Measurements from ENCODE around the gene ELANE.

The ELANE gene

GRCh38 chr19:824885-825284 is 27.2 kb upstream of the ELANE start:
- DNase-seq (ENCODE audit: low read depth) = no peak
- TF ChIP-seq CTCF (IDR thresholded peaks at IDR 0.05; ENCODE audit: insufficient read depth, low read depth, low read length, missing control alignments) = no peak
- H3K4me3 ChIP-seq (ENCODE audit: low read depth, low read length) = no peak overlapping the region

- no peak for DNase-seq (ENCODE audit: low read depth)
- no peak overlapping the region for H3K4me3 ChIP-seq (ENCODE audit: low read depth, low read length)
- no peak for TF ChIP-seq CTCF (IDR thresholded peaks at IDR 0.05; ENCODE audit: insufficient read depth, low read depth, low read length, missing control alignments)
Measured at GRCh38 chr19:825897-826644, 26.0 kb upstream of the ELANE start.

GRCh38 chr19:827314-827709 is 24.8 kb upstream of the ELANE start:
- no peak for DNase-seq (ENCODE audit: low read depth)
- TF ChIP-seq CTCF (IDR thresholded peaks at IDR 0.05; ENCODE audit: insufficient read depth, low read depth, low read length, missing control alignments) = no peak
- H3K4me3 ChIP-seq (ENCODE audit: low read depth, low read length) = no peak overlapping the region

- DNase-seq (ENCODE audit: low read depth) = no peak
- TF ChIP-seq CTCF (IDR thresholded peaks at IDR 0.05; ENCODE audit: insufficient read depth, low read depth, low read length, missing control alignments) = no peak
- H3K4me3 ChIP-seq (ENCODE audit: low read depth, low read length) = no peak within 1 kb of the TSS
Measured at GRCh38 chr19:827710-828321, 24.3 kb upstream of the ELANE start, which contains the start of gene AZU1. TSS of gene AZU1 (plus strand) at chr19:827837. CDS start at chr19:827847, 10 bp downstream.

GRCh38 chr19:829129-829758 is 22.9 kb upstream of the ELANE start:
- H3K4me3 ChIP-seq (ENCODE audit: low read depth, low read length) = no peak overlapping the region
- no peak for TF ChIP-seq CTCF (IDR thresholded peaks at IDR 0.05; ENCODE audit: insufficient read depth, low read depth, low read length, missing control alignments)
- DNase-seq (ENCODE audit: low read depth) = no peak

GRCh38 chr19:831407-832369 is 20.4 kb upstream of the ELANE start:
- no peak overlapping the region for H3K4me3 ChIP-seq (ENCODE audit: low read depth, low read length)
- no peak for DNase-seq (ENCODE audit: low read depth)

More at GRCh38 chr19:831407-832369, 20.4 kb upstream of the ELANE start:
- no peak for TF ChIP-seq CTCF (IDR thresholded peaks at IDR 0.05; ENCODE audit: insufficient read depth, low read depth, low read length, missing control alignments)

Data from GM12865 (cell line).